NCI-H82 treated with DMSO at 0.1 percent for 48 hours (cell line): ENCODE results near the gene KIF16B.

Experiments used
- DNase-seq: peaks from one replicate; lab custom pipeline; 2025; ENCODE audit not compliant: unreplicated experiment; lab: John Stamatoyannopoulos, UW

KIF16B gene

GRCh38 chr20:16555754-16556153 is 17.5 kb downstream of the KIF16B start:
- no peak for DNase-seq

GRCh38 chr20:16554766-16555543 is 18.3 kb downstream of the KIF16B start:
- no peak for DNase-seq

GRCh38 chr20:16553684-16554083 is 19.6 kb downstream of the KIF16B start:
- DNase-seq, result no peak

GRCh38 chr20:16553101-16553500 is 20.1 kb downstream of the KIF16B start:
- DNase-seq, result no peak

GRCh38 chr20:16552015-16552414 is 21.2 kb downstream of the KIF16B start:
- DNase-seq, result no peak

- no peak for DNase-seq
Measured at GRCh38 chr20:16551607-16552006, 21.6 kb downstream of the KIF16B start.

GRCh38 chr20:16548068-16548672 is 25.1 kb downstream of the KIF16B start:
- DNase-seq, result peak; percentile 59

- no peak for DNase-seq
Measured at GRCh38 chr20:16544949-16545348, 28.3 kb downstream of the KIF16B start.

GRCh38 chr20:16542477-16542876 is 30.8 kb downstream of the KIF16B start:
- DNase-seq, result no peak

GRCh38 chr20:16541878-16542277 is 31.4 kb downstream of the KIF16B start:
- DNase-seq, result no peak

GRCh38 chr20:16541226-16541625 is 32.0 kb downstream of the KIF16B start:
- DNase-seq, result no peak

- DNase-seq, result no peak
Measured at GRCh38 chr20:16539280-16540021, 33.8 kb downstream of the KIF16B start.

GRCh38 chr20:16538779-16539178 is 34.5 kb downstream of the KIF16B start:
- DNase-seq, result no peak

GRCh38 chr20:16537918-16538317 is 35.3 kb downstream of the KIF16B start:
- no peak for DNase-seq

- DNase-seq, result no peak
Measured at GRCh38 chr20:16537025-16537665, 36.1 kb downstream of the KIF16B start.

GRCh38 chr20:16535277-16535676 is 38.0 kb downstream of the KIF16B start:
- no peak for DNase-seq

GRCh38 chr20:16533502-16533901 is 39.7 kb downstream of the KIF16B start:
- DNase-seq, result no peak

GRCh38 chr20:16531485-16531884 is 41.8 kb downstream of the KIF16B start:
- no peak for DNase-seq

- no peak for DNase-seq
Measured at GRCh38 chr20:16530201-16530681, 43.0 kb downstream of the KIF16B start.

- no peak for DNase-seq
Measured at GRCh38 chr20:16528078-16528477, 45.2 kb downstream of the KIF16B start.

- DNase-seq, result no peak
Measured at GRCh38 chr20:16527438-16527837, 45.8 kb downstream of the KIF16B start.
